GM12878 (cell line): ENCODE measurements around the gene ZNF800. TPM values are rescaled to one million over a fixed set of nuclear protein-coding genes. Genes with fewer than 3 reads are reported as not detected.

Experiments used
- ATAC-seq: fragments of 200-7000 bp; cut with Tn5 transposase; 3 replicates; pipeline ENCODE4 v1.9.1; 2020; ENCODE audit warnings: mild to moderate bottlenecking, moderate library complexity
- BruUV-seq: library from RNA; stranded (reverse); fragments of 400-500 nt; replicated peaks from 2 replicates; lab custom pipeline; 2021; lab: Mats Ljungman, UMichigan
- CTCF ChIA-PET: fragments of 300-600 bp; sonication (Branson Sonifier 250); formaldehyde crosslinking; extraction: SDS; loops from one replicate; lab custom pipeline; 2021; ENCODE audit warnings: inconsistent platforms; lab: Yijun Ruan, JAX
- POLR2A ChIA-PET: fragments of 350-600 bp; formaldehyde crosslinking; extraction: SDS; loops from one replicate; lab custom pipeline; 2021; ENCODE audit warnings: inconsistent platforms; lab: Charles Lee
- RAD21 ChIA-PET: fragments of 300-600 bp; sonication (Branson Sonifier 250); formaldehyde crosslinking; loops from one replicate; lab custom pipeline; 2023; ENCODE audit warnings: antibody characterized with exemption; ENCODE audit not compliant: unreplicated experiment; lab: Charles Lee
- SMC1A ChIA-PET: fragments of 300-600 bp; sonication (Branson Sonifier 250); formaldehyde crosslinking; loops from one replicate; lab custom pipeline; 2023; ENCODE audit not compliant: unreplicated experiment, uncharacterized antibody; lab: Charles Lee
- DNase-seq: peaks from one replicate; pipeline ENCODE4 v3.0.0-alpha.2; 2011; ENCODE audit warnings: low read depth, low spot score
- FAIRE-seq: peaks from 3 replicates; lab custom pipeline; 2011; peaks lifted over from hg19 to GRCh38; lab: Jason Lieb, UNC
- H2AFZ ChIP-seq: 2 replicates; pipeline ENCODE4 v1.6.0; 2011; ENCODE audit warnings: low read depth, low read length, control low read depth; ENCODE audit not compliant: control insufficient read depth
- H3K27ac ChIP-seq: 2 replicates; pipeline ENCODE4 v1.5.1; 2011; ENCODE audit warnings: control low read depth; ENCODE audit not compliant: control insufficient read depth, insufficient read depth
- H3K27me3 ChIP-seq, 2 experiments: replicated peaks in 1 of 2; 2 replicates each; pipeline versions ENCODE4 v1.6.0 to v1.6.1; 2011; ENCODE audit warnings: low read length in 1 of 2; ENCODE audit not compliant: control insufficient read depth in 2 of 2, insufficient read depth in 2 of 2
- H3K36me3 ChIP-seq, 2 experiments: 2 replicates each; pipeline ENCODE4 v1.5.1; 2011; ENCODE audit warnings: low read length in 1 of 2; ENCODE audit not compliant: control insufficient read depth in 2 of 2, insufficient read depth in 2 of 2
- H3K4me1 ChIP-seq: 2 replicates; pipeline ENCODE4 v1.6.1; 2011; ENCODE audit warnings: mild to moderate bottlenecking, low read length, moderate library complexity, mixed read lengths; ENCODE audit not compliant: control insufficient read depth, insufficient read depth
- H3K4me2 ChIP-seq: 2 replicates; pipeline ENCODE4 v1.6.0; 2011; ENCODE audit warnings: control low read depth; ENCODE audit not compliant: control insufficient read depth, insufficient read depth
- H3K4me3 ChIP-seq: fragments of 200-600 bp; sonication (generic); 2 replicates; pipeline ENCODE4 v1.5.1; 2016
- H3K79me2 ChIP-seq: 2 replicates; pipeline ENCODE4 v1.6.0; 2011; ENCODE audit warnings: low read length; ENCODE audit not compliant: control insufficient read depth, insufficient read depth
- H3K9ac ChIP-seq: 2 replicates; pipeline ENCODE4 v1.8.0; 2011; ENCODE audit warnings: low read length, control low read depth, mixed read lengths; ENCODE audit not compliant: control insufficient read depth, insufficient read depth
- H3K9me3 ChIP-seq: replicated peaks from 3 replicates; pipeline ENCODE4 v1.5.1; 2011; ENCODE audit warnings: mild to moderate bottlenecking, low read length; ENCODE audit not compliant: control insufficient read depth, insufficient read depth
- H4K20me1 ChIP-seq: 2 replicates; pipeline ENCODE4 v1.6.0; 2011; ENCODE audit not compliant: control insufficient read depth, insufficient read depth
- BHLHE40 ChIP-seq, 2 experiments: fragments of 450-650 bp in 1 of 2; IDR thresholded peaks; 2 replicates each; pipeline ENCODE4 v1.6.1; 2011 to 2017; ENCODE audit warnings: low read depth in 2 of 2, borderline replicate concordance in 1 of 2, improper control_type of control experiment in 1 of 2, low read length in 1 of 2, mild to moderate bottlenecking in 1 of 2
- IKZF1 ChIP-seq: fragments of 450-650 bp; conservative IDR thresholded peaks from 2 replicates; pipeline ENCODE4 v1.6.1; 2017; ENCODE audit warnings: antibody characterized with exemption, mild to moderate bottlenecking
- PAX5 ChIP-seq: IDR thresholded peaks from 2 replicates; pipeline ENCODE4 v1.6.1; 2011; ENCODE audit warnings: low read depth, low read length, borderline replicate concordance
- POLR2A ChIP-seq: IDR thresholded peaks from 2 replicates; pipeline ENCODE4 v1.6.1; 2011; ENCODE audit warnings: low read depth, mild to moderate bottlenecking, low read length
- SIX5 ChIP-seq: IDR thresholded peaks from 2 replicates; pipeline ENCODE4 v1.6.1; 2011; ENCODE audit warnings: mild to moderate bottlenecking, low read depth, low read length, moderate library complexity; ENCODE audit not compliant: severe bottlenecking
- SUZ12 ChIP-seq: fragments of 200-600 bp; sonication (generic); IDR thresholded peaks from one replicate; pipeline ENCODE4 v1.6.1; 2018; ENCODE audit warnings: antibody characterized with exemption, mild to moderate bottlenecking; ENCODE audit not compliant: unreplicated experiment
- TCF12 ChIP-seq: IDR thresholded peaks from 2 replicates; pipeline ENCODE4 v1.6.1; 2011; ENCODE audit warnings: low read depth, mild to moderate bottlenecking, low read length
- YY1 ChIP-seq: IDR thresholded peaks from 2 replicates; pipeline ENCODE4 v1.6.1; 2011; ENCODE audit warnings: low read depth, mild to moderate bottlenecking, low read length
- WGBS: methylation state at CpG from one replicate; pipeline ENCODE4 v1.1.6; 2016; ENCODE audit warnings: low lambda C conversion rate; ENCODE audit not compliant: insufficient replicate concordance, insufficient coverage; ENCODE audit errors: missing lambda C conversion rate; 5-methylcytosine and 5-hydroxymethylcytosine counted together
- in situ Hi-C: fragments of 300-500 bp; cut with MboI; formaldehyde crosslinking; loops from 9 replicates; pipeline ENCODE4 v1.14.3; 2018; ENCODE audit warnings: mixed read lengths
- intact Hi-C: fragments of 100-400 bp; cut with micrococcal nuclease; formaldehyde crosslinking; loops from one replicate; pipeline ENCODE4 v1.14.2; 2022; ENCODE audit not compliant: unreplicated experiment
- polyA plus RNA-seq, 11 experiments: library from polyadenylated mRNA; depleted of rRNA in 4 of 11; unstranded in 6 of 11; stranded (reverse) in 5 of 11; fragments of >200 nt; fragmentation: Nextera tagmentation in 4 of 11; fragmentation: Illumina TruSeq in 1 of 11; extraction: Ambion mirVana in 4 of 11; extraction: Trizol in 1 of 11; gene quantifications; 1 replicate in 1 of 11; 2 replicates in 10 of 11; pipeline versions ENCODE4 v1.2.1 to v1.2.3, GENCODE V29; 2011 to 2016; ENCODE audit warnings: inconsistent platforms in 2 of 11, missing spikeins in 2 of 11, low read depth in 1 of 11
- total RNA-seq, 4 experiments: library from RNA; depleted of rRNA in 3 of 4; stranded (reverse); fragments of >200 nt in 3 of 4; fragmentation: Illumina TruSeq in 1 of 4; extraction: Trizol in 1 of 4; gene quantifications; 2 replicates each; pipeline versions ENCODE4 v1.2.1 to v1.2.3, GENCODE V29; 2013 to 2021
- TF ChIP-seq, protein P1 (sequence below): IDR thresholded peaks from 2 replicates; pipeline ENCODE4 v1.6.1; 2011; ENCODE audit warnings: mild to moderate bottlenecking, low read depth, low read length, moderate library complexity; ENCODE audit not compliant: insufficient replicate concordance
- TF ChIP-seq, protein P2 (sequence below): IDR thresholded peaks from 2 replicates; pipeline ENCODE4 v1.6.1; 2011; ENCODE audit warnings: low read depth, low read length, improper control_type of control experiment, borderline replicate concordance
- TF ChIP-seq, protein P3 (sequence below): IDR thresholded peaks from 2 replicates; pipeline ENCODE4 v1.6.1; 2011; ENCODE audit warnings: borderline replicate concordance, low read depth, mild to moderate bottlenecking, moderate library complexity, low read length; ENCODE audit not compliant: insufficient read depth, poor library complexity, severe bottlenecking
- TF ChIP-seq, protein P4 (sequence below): IDR thresholded peaks from 2 replicates; pipeline ENCODE4 v1.6.1; 2011; ENCODE audit warnings: borderline replicate concordance, low read depth, mild to moderate bottlenecking, moderate library complexity, mixed read lengths, low read length; ENCODE audit not compliant: insufficient read depth; ENCODE audit errors: extremely low read length

ZNF800 gene
- total and polyA plus RNA-seq, 10 of the 15 experiments (the other 5 are each of a cell fraction or from before 2014, with no cell fraction given), result 6.8 to 33.9 (median 23.8) TPM

DNA sequence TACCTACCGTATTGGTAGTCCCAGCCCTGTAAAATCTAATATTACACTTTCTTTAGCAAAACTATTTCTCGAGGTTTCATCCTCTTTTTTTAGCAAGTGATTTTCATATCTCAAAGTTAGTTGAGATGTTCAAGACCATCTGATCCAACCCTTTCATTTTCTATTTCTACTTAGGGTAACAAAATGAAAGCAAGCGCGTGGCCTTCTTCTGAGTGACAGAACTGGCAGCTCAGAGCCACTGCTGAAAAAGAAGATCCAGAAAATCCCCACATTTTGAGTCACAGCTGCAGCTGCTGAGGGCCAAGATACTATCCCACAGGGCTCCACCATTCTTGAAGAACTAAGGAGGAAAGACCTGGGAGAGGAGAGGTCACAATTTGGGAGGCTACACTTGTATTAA, 24.8 kb upstream of the ZNF800 start (continued):
- TF ChIP-seq, protein P1, sequence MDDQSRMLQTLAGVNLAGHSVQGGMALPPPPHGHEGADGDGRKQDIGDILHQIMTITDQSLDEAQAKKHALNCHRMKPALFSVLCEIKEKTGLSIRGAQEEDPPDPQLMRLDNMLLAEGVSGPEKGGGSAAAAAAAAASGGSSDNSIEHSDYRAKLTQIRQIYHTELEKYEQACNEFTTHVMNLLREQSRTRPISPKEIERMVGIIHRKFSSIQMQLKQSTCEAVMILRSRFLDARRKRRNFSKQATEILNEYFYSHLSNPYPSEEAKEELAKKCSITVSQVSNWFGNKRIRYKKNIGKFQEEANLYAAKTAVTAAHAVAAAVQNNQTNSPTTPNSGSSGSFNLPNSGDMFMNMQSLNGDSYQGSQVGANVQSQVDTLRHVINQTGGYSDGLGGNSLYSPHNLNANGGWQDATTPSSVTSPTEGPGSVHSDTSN, result peak; percentile 62
- TF ChIP-seq YY1 (peak; percentile 47; the same call in 1 of the 2 replicates), TCF12 (0 out of 2 replicates have a peak, but pooled peaks have one; percentile 36)

DNA sequence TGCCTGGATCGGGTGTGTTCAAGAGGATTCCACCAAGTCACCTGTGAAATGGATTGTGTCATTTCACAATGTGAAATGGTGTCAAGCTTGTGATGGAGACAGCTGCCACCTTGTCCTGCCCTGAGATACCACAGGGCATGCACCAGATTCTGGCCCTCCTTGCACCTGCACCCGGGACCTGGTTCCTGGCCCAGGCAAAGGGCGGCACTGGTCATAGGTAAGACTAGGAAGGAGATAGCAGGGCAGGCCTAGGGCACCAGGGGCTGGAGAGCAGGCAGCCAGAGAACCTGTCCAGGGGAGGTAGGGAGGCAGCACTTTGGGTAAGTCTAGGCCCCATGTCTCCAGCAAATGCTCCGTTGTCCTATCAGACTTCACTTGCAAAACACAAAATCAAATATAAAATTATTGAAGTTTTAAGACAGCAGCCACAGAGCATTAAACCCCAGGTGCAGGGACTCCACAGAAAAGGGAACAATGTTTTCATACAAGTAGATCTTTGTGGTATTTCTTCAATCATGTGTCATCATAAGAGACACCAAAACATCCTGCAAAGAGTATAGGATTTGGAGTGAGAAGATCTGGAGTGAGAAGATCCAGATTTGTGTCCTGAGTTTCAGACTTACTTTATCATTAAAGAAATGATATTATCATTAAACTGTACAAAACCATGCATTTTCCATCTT, 22.7 kb upstream of the ZNF800 start:
- SMC1A ChIA-PET, result interaction anchor here (0.8 to 1.2 kb wide), 2 partner anchors 11 to 16 kb away, joined by 3 to 4 read pairs; no protein-coding TSS in a partner anchor
- Histone ChIP-seq H3K27me3 (no peaks in the 10 kb centered on the region), H3K36me3 (no peaks in the 10 kb centered on the region), H3K9ac (no peak overlapping the region), H3K4me3 (no peak overlapping the region), H3K9me3 (no peaks in the 10 kb centered on the region), H4K20me1 (no peaks in the 10 kb centered on the region), H3K27ac (no peak overlapping the region), H3K4me1 (peaks cover 24% of the 10 kb centered on the region), H2AFZ (no peak overlapping the region), H3K4me2 (no peak overlapping the region), H3K79me2 (no peaks in the 10 kb centered on the region)
- BruUV-seq, result no TSS peak
- FAIRE-seq (no peak), DNase-seq (no peak), ATAC-seq (no peak)
- in situ Hi-C loops, result no loop called here
- POLR2A ChIA-PET, result interaction anchor here (0.7 kb wide), 1 partner anchor 10 kb away, joined by 3 read pairs; no protein-coding TSS in a partner anchor
- CTCF ChIA-PET, result interaction anchor here (2.3 kb wide), 1 partner anchor 32 kb away, joined by 5 read pairs; no protein-coding TSS in a partner anchor
- 97% methylated on average over 4 of the region's 4 CpGs for WGBS
- intact Hi-C loops, result no loop called here
- RAD21 ChIA-PET, result no interaction called here
- TF ChIP-seq PAX5, result no peak
- TF ChIP-seq IKZF1, result no peak
- TF ChIP-seq, protein P2, sequence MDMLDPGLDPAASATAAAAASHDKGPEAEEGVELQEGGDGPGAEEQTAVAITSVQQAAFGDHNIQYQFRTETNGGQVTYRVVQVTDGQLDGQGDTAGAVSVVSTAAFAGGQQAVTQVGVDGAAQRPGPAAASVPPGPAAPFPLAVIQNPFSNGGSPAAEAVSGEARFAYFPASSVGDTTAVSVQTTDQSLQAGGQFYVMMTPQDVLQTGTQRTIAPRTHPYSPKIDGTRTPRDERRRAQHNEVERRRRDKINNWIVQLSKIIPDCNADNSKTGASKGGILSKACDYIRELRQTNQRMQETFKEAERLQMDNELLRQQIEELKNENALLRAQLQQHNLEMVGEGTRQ, result no peak
- TF ChIP-seq, protein P3, sequence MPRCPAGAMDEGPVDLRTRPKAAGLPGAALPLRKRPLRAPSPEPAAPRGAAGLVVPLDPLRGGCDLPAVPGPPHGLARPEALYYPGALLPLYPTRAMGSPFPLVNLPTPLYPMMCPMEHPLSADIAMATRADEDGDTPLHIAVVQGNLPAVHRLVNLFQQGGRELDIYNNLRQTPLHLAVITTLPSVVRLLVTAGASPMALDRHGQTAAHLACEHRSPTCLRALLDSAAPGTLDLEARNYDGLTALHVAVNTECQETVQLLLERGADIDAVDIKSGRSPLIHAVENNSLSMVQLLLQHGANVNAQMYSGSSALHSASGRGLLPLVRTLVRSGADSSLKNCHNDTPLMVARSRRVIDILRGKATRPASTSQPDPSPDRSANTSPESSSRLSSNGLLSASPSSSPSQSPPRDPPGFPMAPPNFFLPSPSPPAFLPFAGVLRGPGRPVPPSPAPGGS, result no peak
- no peak for TF ChIP-seq BHLHE40 (IDR thresholded peaks at IDR 0.05; ENCODE audit: borderline replicate concordance in 1 of 2, low read depth in 2 of 2, low read length in 1 of 2)
- no peak for TF ChIP-seq SIX5
- TF ChIP-seq, protein P4, sequence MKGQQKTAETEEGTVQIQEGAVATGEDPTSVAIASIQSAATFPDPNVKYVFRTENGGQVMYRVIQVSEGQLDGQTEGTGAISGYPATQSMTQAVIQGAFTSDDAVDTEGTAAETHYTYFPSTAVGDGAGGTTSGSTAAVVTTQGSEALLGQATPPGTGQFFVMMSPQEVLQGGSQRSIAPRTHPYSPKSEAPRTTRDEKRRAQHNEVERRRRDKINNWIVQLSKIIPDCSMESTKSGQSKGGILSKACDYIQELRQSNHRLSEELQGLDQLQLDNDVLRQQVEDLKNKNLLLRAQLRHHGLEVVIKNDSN, result no peak
- no peak for TF ChIP-seq SUZ12
- no peak for TF ChIP-seq POLR2A
